GM12878 (cell line): ENCODE data around the gene SPCS2. TPM values are rescaled to one million over a fixed set of nuclear protein-coding genes. Genes with fewer than 3 reads are reported as not detected.

Experiments
- CHD1 ChIP-seq: IDR thresholded peaks from 2 replicates; pipeline ENCODE4 v1.6.1; 2012; ENCODE audit warnings: low read depth, low read length, improper control_type of control experiment
- DPF2 ChIP-seq: fragments of 450-650 bp; IDR thresholded peaks from 2 replicates; pipeline ENCODE4 v1.6.1; 2017; ENCODE audit warnings: mild to moderate bottlenecking
- EED ChIP-seq: sonication (generic); IDR thresholded peaks from 2 replicates; pipeline ENCODE4 v1.6.1; 2016; ENCODE audit warnings: antibody characterized with exemption, low read depth
- EZH2 ChIP-seq: IDR thresholded peaks from 2 replicates; pipeline ENCODE4 v1.6.1; 2012; ENCODE audit warnings: low read depth, mild to moderate bottlenecking, control low read depth, inconsistent platforms, low read length, borderline replicate concordance; ENCODE audit not compliant: control insufficient read depth
- FOXM1 ChIP-seq: IDR thresholded peaks from 2 replicates; pipeline ENCODE4 v1.6.1; 2012; ENCODE audit warnings: low read depth, mild to moderate bottlenecking, inconsistent platforms, low read length, moderate library complexity
- GABPA ChIP-seq: IDR thresholded peaks from 2 replicates; pipeline ENCODE4 v1.6.1; 2014; ENCODE audit warnings: antibody characterized with exemption, low read depth, mild to moderate bottlenecking, inconsistent platforms
- HDAC2 ChIP-seq: fragments of 200-600 bp; sonication (generic); IDR thresholded peaks from 2 replicates; pipeline ENCODE4 v1.6.1; 2017
- IKZF2 ChIP-seq, 2 experiments: fragments of 450-650 bp; IDR thresholded peaks; 2 replicates each; pipeline ENCODE4 v1.6.1; 2017; ENCODE audit warnings: mild to moderate bottlenecking in 2 of 2, moderate library complexity in 2 of 2
- NFXL1 ChIP-seq: fragments of 450-650 bp; IDR thresholded peaks from 2 replicates; pipeline ENCODE4 v1.6.1; 2017; ENCODE audit warnings: antibody characterized with exemption, mild to moderate bottlenecking, borderline replicate concordance
- POLR2A ChIP-seq: IDR thresholded peaks from 2 replicates; pipeline ENCODE4 v1.6.1; 2011; ENCODE audit warnings: low read depth, mild to moderate bottlenecking, low read length
- RB1 ChIP-seq: fragments of 450-650 bp; formaldehyde crosslinking; IDR thresholded peaks from 2 replicates; pipeline ENCODE4 v1.6.1; 2017; ENCODE audit warnings: mild to moderate bottlenecking, borderline replicate concordance
- SIX5 ChIP-seq: IDR thresholded peaks from 2 replicates; pipeline ENCODE4 v1.6.1; 2011; ENCODE audit warnings: mild to moderate bottlenecking, low read depth, low read length, moderate library complexity; ENCODE audit not compliant: severe bottlenecking
- ZSCAN29 ChIP-seq: fragments of 450-650 bp; IDR thresholded peaks from 2 replicates; pipeline ENCODE4 v1.6.1; 2017; ENCODE audit warnings: mild to moderate bottlenecking, moderate library complexity
- ZZZ3 ChIP-seq: IDR thresholded peaks from 2 replicates; pipeline ENCODE4 v1.6.1; 2011; ENCODE audit warnings: low read depth; ENCODE audit not compliant: control insufficient read depth, insufficient read length
- polyA plus RNA-seq, 11 experiments: library from polyadenylated mRNA; depleted of rRNA in 4 of 11; unstranded in 6 of 11; stranded (reverse) in 5 of 11; fragments of >200 nt; fragmentation: Nextera tagmentation in 4 of 11; fragmentation: Illumina TruSeq in 1 of 11; extraction: Ambion mirVana in 4 of 11; extraction: Trizol in 1 of 11; gene quantifications; 1 replicate in 1 of 11; 2 replicates in 10 of 11; pipeline versions ENCODE4 v1.2.1 to v1.2.3, GENCODE V29; 2011 to 2016; ENCODE audit warnings: inconsistent platforms in 2 of 11, missing spikeins in 2 of 11, low read depth in 1 of 11
- total RNA-seq, 4 experiments: library from RNA; depleted of rRNA in 3 of 4; stranded (reverse); fragments of >200 nt in 3 of 4; fragmentation: Illumina TruSeq in 1 of 4; extraction: Trizol in 1 of 4; gene quantifications; 2 replicates each; pipeline versions ENCODE4 v1.2.1 to v1.2.3, GENCODE V29; 2013 to 2021
- TF ChIP-seq, protein P1 (sequence below): fragments of 450-650 bp; IDR thresholded peaks from 2 replicates; pipeline ENCODE4 v1.6.1; 2016; ENCODE audit warnings: mild to moderate bottlenecking, moderate library complexity, borderline replicate concordance
- TF ChIP-seq, protein P2 (sequence below): IDR thresholded peaks from 2 replicates; pipeline ENCODE4 v1.6.1; 2011; ENCODE audit warnings: borderline replicate concordance, low read depth, mild to moderate bottlenecking, moderate library complexity, mixed read lengths, low read length; ENCODE audit not compliant: insufficient read depth; ENCODE audit errors: extremely low read length
- TF ChIP-seq, protein P3 (sequence below): fragments of 450-650 bp; IDR thresholded peaks from 2 replicates; pipeline ENCODE4 v1.6.1; 2018; ENCODE audit warnings: borderline replicate concordance, mild to moderate bottlenecking; ENCODE audit not compliant: partially characterized antibody
- TF ChIP-seq, protein P4 (sequence below): IDR thresholded peaks from 2 replicates; pipeline ENCODE4 v1.6.1; 2012; ENCODE audit warnings: low read depth, low read length, improper control_type of control experiment
- TF ChIP-seq, protein P5 (sequence below): fragments of 450-650 bp; IDR thresholded peaks from 2 replicates; pipeline ENCODE4 v1.6.1; 2017; ENCODE audit warnings: antibody characterized with exemption, mild to moderate bottlenecking, moderate library complexity

SPCS2 gene
- total and polyA plus RNA-seq, 10 of the 15 experiments (the other 5 are each of a cell fraction or from before 2014, with no cell fraction given): 40.7 to 661 (median 192) TPM

DNA sequence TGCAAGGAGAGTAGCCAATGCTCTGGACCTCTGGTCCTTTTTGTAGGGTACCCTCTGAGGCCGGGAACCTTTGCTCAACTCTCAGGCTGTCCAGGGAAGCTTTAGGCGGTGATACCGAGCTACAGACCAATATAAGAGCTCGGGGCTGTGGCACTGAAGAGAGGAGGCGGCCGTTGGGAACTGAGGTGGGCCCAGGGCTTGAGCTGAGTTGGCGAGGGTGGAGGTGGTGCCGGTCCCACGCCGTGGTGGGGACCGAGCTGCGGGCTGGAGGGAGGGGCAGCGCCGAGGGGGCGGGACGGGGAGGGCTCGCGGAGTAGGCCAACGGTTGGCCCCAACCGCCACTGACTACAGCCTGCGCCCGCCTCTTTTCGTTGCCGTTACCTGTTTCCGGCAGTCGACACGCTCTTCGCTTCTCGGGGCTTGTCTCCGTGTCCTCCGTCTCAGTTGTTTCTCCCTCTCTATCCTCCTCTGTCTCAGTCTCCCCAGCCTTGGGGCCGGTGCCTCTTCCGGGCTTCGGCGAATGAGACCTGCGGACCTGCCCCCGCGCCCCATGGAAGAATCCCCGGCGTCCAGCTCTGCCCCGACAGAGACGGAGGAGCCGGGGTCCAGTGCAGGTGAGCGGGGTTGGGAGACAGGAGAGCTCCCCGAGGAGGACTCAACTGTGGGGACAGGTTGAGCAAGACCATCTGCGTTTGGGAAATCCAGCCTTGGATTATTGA is 39.6 kb downstream of the SPCS2 start, which contains the start of gene NEU3 (continued):
- TF ChIP-seq, protein P1, sequence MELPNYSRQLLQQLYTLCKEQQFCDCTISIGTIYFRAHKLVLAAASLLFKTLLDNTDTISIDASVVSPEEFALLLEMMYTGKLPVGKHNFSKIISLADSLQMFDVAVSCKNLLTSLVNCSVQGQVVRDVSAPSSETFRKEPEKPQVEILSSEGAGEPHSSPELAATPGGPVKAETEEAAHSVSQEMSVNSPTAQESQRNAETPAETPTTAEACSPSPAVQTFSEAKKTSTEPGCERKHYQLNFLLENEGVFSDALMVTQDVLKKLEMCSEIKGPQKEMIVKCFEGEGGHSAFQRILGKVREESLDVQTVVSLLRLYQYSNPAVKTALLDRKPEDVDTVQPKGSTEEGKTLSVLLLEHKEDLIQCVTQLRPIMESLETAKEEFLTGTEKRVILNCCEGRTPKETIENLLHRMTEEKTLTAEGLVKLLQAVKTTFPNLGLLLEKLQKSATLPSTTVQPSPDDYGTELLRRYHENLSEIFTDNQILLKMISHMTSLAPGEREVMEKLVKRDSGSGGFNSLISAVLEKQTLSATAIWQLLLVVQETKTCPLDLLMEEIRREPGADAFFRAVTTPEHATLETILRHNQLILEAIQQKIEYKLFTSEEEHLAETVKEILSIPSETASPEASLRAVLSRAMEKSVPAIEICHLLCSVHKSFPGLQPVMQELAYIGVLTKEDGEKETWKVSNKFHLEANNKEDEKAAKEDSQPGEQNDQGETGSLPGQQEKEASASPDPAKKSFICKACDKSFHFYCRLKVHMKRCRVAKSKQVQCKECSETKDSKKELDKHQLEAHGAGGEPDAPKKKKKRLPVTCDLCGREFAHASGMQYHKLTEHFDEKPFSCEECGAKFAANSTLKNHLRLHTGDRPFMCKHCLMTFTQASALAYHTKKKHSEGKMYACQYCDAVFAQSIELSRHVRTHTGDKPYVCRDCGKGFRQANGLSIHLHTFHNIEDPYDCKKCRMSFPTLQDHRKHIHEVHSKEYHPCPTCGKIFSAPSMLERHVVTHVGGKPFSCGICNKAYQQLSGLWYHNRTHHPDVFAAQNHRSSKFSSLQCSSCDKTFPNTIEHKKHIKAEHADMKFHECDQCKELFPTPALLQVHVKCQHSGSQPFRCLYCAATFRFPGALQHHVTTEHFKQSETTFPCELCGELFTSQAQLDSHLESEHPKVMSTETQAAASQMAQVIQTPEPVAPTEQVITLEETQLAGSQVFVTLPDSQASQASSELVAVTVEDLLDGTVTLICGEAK: peak; percentile 83
- TF ChIP-seq IKZF2 (IDR thresholded peaks at IDR 0.05) (no peak), GABPA (peak; percentile 74), POLR2A (peak; percentile 93), ZSCAN29 (no peak), RB1 (no peak; the same call in 1 of the 2 replicates), EED (no peak), SIX5 (peak; percentile 14), HDAC2 (no peak), CHD1 (no peak), ZZZ3 (no peak), NFXL1 (no peak), EZH2 (no peak), DPF2 (no peak), FOXM1 (no peak)
- TF ChIP-seq, protein P2, sequence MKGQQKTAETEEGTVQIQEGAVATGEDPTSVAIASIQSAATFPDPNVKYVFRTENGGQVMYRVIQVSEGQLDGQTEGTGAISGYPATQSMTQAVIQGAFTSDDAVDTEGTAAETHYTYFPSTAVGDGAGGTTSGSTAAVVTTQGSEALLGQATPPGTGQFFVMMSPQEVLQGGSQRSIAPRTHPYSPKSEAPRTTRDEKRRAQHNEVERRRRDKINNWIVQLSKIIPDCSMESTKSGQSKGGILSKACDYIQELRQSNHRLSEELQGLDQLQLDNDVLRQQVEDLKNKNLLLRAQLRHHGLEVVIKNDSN: no peak
- TF ChIP-seq, protein P3, sequence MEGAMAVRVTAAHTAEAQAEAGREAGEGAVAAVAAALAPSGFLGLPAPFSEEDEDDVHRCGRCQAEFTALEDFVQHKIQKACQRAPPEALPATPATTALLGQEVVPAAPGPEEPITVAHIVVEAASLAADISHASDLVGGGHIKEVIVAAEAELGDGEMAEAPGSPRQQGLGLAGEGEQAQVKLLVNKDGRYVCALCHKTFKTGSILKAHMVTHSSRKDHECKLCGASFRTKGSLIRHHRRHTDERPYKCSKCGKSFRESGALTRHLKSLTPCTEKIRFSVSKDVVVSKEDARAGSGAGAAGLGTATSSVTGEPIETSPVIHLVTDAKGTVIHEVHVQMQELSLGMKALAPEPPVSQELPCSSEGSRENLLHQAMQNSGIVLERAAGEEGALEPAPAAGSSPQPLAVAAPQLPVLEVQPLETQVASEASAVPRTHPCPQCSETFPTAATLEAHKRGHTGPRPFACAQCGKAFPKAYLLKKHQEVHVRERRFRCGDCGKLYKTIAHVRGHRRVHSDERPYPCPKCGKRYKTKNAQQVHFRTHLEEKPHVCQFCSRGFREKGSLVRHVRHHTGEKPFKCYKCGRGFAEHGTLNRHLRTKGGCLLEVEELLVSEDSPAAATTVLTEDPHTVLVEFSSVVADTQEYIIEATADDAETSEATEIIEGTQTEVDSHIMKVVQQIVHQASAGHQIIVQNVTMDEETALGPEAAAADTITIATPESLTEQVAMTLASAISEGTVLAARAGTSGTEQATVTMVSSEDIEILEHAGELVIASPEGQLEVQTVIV: no peak
- TF ChIP-seq, protein P4, sequence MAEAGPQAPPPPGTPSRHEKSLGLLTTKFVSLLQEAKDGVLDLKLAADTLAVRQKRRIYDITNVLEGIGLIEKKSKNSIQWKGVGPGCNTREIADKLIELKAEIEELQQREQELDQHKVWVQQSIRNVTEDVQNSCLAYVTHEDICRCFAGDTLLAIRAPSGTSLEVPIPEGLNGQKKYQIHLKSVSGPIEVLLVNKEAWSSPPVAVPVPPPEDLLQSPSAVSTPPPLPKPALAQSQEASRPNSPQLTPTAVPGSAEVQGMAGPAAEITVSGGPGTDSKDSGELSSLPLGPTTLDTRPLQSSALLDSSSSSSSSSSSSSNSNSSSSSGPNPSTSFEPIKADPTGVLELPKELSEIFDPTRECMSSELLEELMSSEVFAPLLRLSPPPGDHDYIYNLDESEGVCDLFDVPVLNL: no peak
- TF ChIP-seq, protein P5, sequence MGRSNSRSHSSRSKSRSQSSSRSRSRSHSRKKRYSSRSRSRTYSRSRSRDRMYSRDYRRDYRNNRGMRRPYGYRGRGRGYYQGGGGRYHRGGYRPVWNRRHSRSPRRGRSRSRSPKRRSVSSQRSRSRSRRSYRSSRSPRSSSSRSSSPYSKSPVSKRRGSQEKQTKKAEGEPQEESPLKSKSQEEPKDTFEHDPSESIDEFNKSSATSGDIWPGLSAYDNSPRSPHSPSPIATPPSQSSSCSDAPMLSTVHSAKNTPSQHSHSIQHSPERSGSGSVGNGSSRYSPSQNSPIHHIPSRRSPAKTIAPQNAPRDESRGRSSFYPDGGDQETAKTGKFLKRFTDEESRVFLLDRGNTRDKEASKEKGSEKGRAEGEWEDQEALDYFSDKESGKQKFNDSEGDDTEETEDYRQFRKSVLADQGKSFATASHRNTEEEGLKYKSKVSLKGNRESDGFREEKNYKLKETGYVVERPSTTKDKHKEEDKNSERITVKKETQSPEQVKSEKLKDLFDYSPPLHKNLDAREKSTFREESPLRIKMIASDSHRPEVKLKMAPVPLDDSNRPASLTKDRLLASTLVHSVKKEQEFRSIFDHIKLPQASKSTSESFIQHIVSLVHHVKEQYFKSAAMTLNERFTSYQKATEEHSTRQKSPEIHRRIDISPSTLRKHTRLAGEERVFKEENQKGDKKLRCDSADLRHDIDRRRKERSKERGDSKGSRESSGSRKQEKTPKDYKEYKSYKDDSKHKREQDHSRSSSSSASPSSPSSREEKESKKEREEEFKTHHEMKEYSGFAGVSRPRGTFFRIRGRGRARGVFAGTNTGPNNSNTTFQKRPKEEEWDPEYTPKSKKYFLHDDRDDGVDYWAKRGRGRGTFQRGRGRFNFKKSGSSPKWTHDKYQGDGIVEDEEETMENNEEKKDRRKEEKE: no peak
